Liver (tissue), 9 donors: ENCODE measurements around the gene SMYD3. TPM values are rescaled to one million over a fixed set of nuclear protein-coding genes. Genes with fewer than 3 reads are reported as not detected.

Source experiments
- DNase-seq: peaks from one replicate; pipeline ENCODE4 v3.0.0-alpha.2; 2017; ENCODE audit warnings: low spot score
- H3K27ac ChIP-seq, 2 donors: one replicate each; pipeline ENCODE4 v1.7.0; 2013; ENCODE audit warnings: inconsistent platforms in 2 of 2, low read length in 2 of 2, control low read depth in 1 of 2, low read depth in 1 of 2, mild to moderate bottlenecking in 1 of 2
- H3K27me3 ChIP-seq, 4 donors: one replicate each; pipeline versions ENCODE4 v1.6.1 to v1.7.0; 2013; ENCODE audit warnings: low read length in 3 of 4, inconsistent platforms in 1 of 4, mild to moderate bottlenecking in 1 of 4, moderate library complexity in 1 of 4; ENCODE audit not compliant: control insufficient read depth in 4 of 4, insufficient read depth in 4 of 4
- H3K36me3 ChIP-seq, 4 donors: one replicate each; pipeline versions ENCODE4 v1.6.1 to v1.7.0; 2013; ENCODE audit warnings: low read length in 3 of 4, mild to moderate bottlenecking in 3 of 4, low read depth in 1 of 4, moderate library complexity in 1 of 4; ENCODE audit not compliant: control insufficient read depth in 4 of 4, insufficient read depth in 3 of 4
- H3K4me1 ChIP-seq, 4 donors: one replicate each; pipeline versions ENCODE4 v1.6.1 to v1.7.0; 2013; ENCODE audit warnings: low read length in 3 of 4, mild to moderate bottlenecking in 3 of 4, moderate library complexity in 1 of 4; ENCODE audit not compliant: control insufficient read depth in 4 of 4, insufficient read depth in 4 of 4
- H3K4me3 ChIP-seq, 3 donors: one replicate each; pipeline versions ENCODE4 v1.6.1 to v1.7.0; 2013; ENCODE audit warnings: low read length in 3 of 3, control low read depth in 1 of 3, low read depth in 1 of 3, mild to moderate bottlenecking in 1 of 3
- H3K9ac ChIP-seq, 2 donors: one replicate each; pipeline ENCODE4 v1.7.0; 2013; ENCODE audit warnings: low read length in 2 of 2, mild to moderate bottlenecking in 2 of 2, moderate library complexity in 2 of 2, control low read depth in 1 of 2, low read depth in 1 of 2
- H3K9me3 ChIP-seq, 4 donors: one replicate each; pipeline versions ENCODE4 v1.6.1 to v1.7.0; 2013; ENCODE audit warnings: low read length in 3 of 4; ENCODE audit not compliant: control insufficient read depth in 4 of 4
- ATF3 ChIP-seq: IDR thresholded peaks from 2 replicates; pipeline ENCODE4 v1.6.1; 2016; ENCODE audit warnings: antibody characterized with exemption
- CTCF ChIP-seq: fragments of 150-350 bp; IDR thresholded peaks from 2 replicates; pipeline ENCODE4 v1.5.1; 2017; ENCODE audit warnings: improper control_type of control experiment, low read depth, low read length; ENCODE audit not compliant: missing input control
- EGR1 ChIP-seq, 2 donors: IDR thresholded peaks; 2 replicates each; pipeline ENCODE4 v1.6.1; 2016 to 2018; ENCODE audit warnings: antibody characterized with exemption in 2 of 2, low read depth in 2 of 2
- FOXA1 ChIP-seq: IDR thresholded peaks from 2 replicates; pipeline ENCODE4 v1.6.1; 2016; ENCODE audit warnings: antibody characterized with exemption
- FOXA2 ChIP-seq: IDR thresholded peaks from 2 replicates; pipeline ENCODE4 v1.6.1; 2016; ENCODE audit warnings: antibody characterized with exemption
- GABPA ChIP-seq, 2 donors: IDR thresholded peaks in 1 of 2; conservative IDR thresholded peaks in 1 of 2; 2 replicates each; pipeline ENCODE4 v1.6.1; 2016; ENCODE audit warnings: antibody characterized with exemption in 2 of 2, mild to moderate bottlenecking in 1 of 2, moderate library complexity in 1 of 2
- HNF4A ChIP-seq, 2 donors: conservative IDR thresholded peaks; 2 replicates each; pipeline ENCODE4 v1.6.1; 2016; ENCODE audit warnings: antibody characterized with exemption in 2 of 2, mild to moderate bottlenecking in 2 of 2
- HNF4G ChIP-seq: IDR thresholded peaks from 2 replicates; pipeline ENCODE4 v1.6.1; 2016; ENCODE audit warnings: antibody characterized with exemption
- JUND ChIP-seq, 2 donors: IDR thresholded peaks; 2 replicates each; pipeline ENCODE4 v1.6.1; 2016; ENCODE audit warnings: antibody characterized with exemption in 2 of 2
- MAX ChIP-seq: IDR thresholded peaks from 2 replicates; pipeline ENCODE4 v1.6.1; 2016; ENCODE audit warnings: antibody characterized with exemption
- NR2F2 ChIP-seq: IDR thresholded peaks from 2 replicates; pipeline ENCODE4 v1.6.1; 2016; ENCODE audit warnings: antibody characterized with exemption
- RAD21 ChIP-seq, 2 donors: IDR thresholded peaks; 2 replicates each; pipeline ENCODE4 v1.6.1; 2016; ENCODE audit warnings: antibody characterized with exemption in 2 of 2, mild to moderate bottlenecking in 2 of 2
- REST ChIP-seq: IDR thresholded peaks from 2 replicates; pipeline ENCODE4 v1.6.1; 2016; ENCODE audit warnings: antibody characterized with exemption, mild to moderate bottlenecking
- RXRA ChIP-seq, 2 donors: IDR thresholded peaks; 2 replicates each; pipeline ENCODE4 v1.6.1; 2017 to 2018; ENCODE audit warnings: antibody characterized with exemption in 2 of 2, mild to moderate bottlenecking in 1 of 2
- SP1 ChIP-seq: IDR thresholded peaks from 2 replicates; pipeline ENCODE4 v1.6.1; 2018; ENCODE audit warnings: antibody characterized with exemption, mild to moderate bottlenecking
- TAF1 ChIP-seq: conservative IDR thresholded peaks from 2 replicates; pipeline ENCODE4 v1.6.1; 2016; ENCODE audit warnings: antibody characterized with exemption, mild to moderate bottlenecking
- YY1 ChIP-seq: IDR thresholded peaks from 2 replicates; pipeline ENCODE4 v1.6.1; 2016; ENCODE audit warnings: antibody characterized with exemption, mild to moderate bottlenecking
- ZBTB33 ChIP-seq: IDR thresholded peaks from 2 replicates; pipeline ENCODE4 v1.6.1; 2016; ENCODE audit warnings: antibody characterized with exemption
- WGBS: extraction: QIAGEN DNeasy Blood & Tissue Kit; methylation state at CpG from one replicate; pipeline ENCODE4 v1.1.7; 2013; 5-methylcytosine and 5-hydroxymethylcytosine counted together
- polyA plus RNA-seq, 2 donors: library from polyadenylated mRNA; stranded (reverse) in 1 of 2; unstranded in 1 of 2; fragments of 200-250 nt in 1 of 2; fragments of >200 nt in 1 of 2; fragmentation: Nextera tagmentation in 1 of 2; extraction: Ambion mirVana in 1 of 2; gene quantifications; one replicate each; pipeline versions ENCODE4 v1.2.1 to v1.2.3, GENCODE V29; 2013 to 2015
- total RNA-seq, 2 donors: library from RNA; depleted of rRNA; stranded (reverse); fragments of >200 nt; gene quantifications; one replicate each; pipeline ENCODE4 v1.2.3, GENCODE V29; 2014
- donor health status: healthy.
- donor health status: healthy.
- donor health status: healthy.
- donor health status: healthy.
- donor health status: healthy.

SMYD3 gene
- total and polyA plus RNA-seq, 4 donors = 3.1 to 9.1 (median 8.0) TPM

- no peak overlapping the region for H3K4me3 ChIP-seq
- WGBS = 92% methylated on average over 12 of the region's 12 CpGs
- H3K4me1 ChIP-seq = no peaks in the 10 kb centered on the region
- H3K27me3 ChIP-seq = no peaks in the 10 kb centered on the region
- H3K36me3 ChIP-seq = peaks cover 0 to 2% (median 0%) of the 10 kb centered on the region in 4 donors
- no peak overlapping the region for H3K27ac ChIP-seq
- H3K9ac ChIP-seq = no peak overlapping the region
- H3K9me3 ChIP-seq = no peaks in the 10 kb centered on the region
- no peak for DNase-seq
- no peak for TF ChIP-seq ATF3
These were observed 755.2 kb downstream of the SMYD3 start for GRCh38 chr1:245751726-245752470.

GRCh38 chr1:245751116-245751515 lies 756.0 kb downstream of the SMYD3 start:
- H3K4me1 ChIP-seq = no peaks in the 10 kb centered on the region
- H3K9me3 ChIP-seq = peaks cover 0 to 1% (median 0%) of the 10 kb centered on the region in 4 donors
- no peak for DNase-seq
- peaks cover 0 to 2% (median 0%) of the 10 kb centered on the region in 4 donors for H3K36me3 ChIP-seq
- TF ChIP-seq FOXA1 = no peak
- no peak for TF ChIP-seq HNF4A (conservative IDR thresholded peaks at IDR 0.05)
- TF ChIP-seq RXRA (IDR thresholded peaks at IDR 0.05) = no peak
- TF ChIP-seq EGR1 (IDR thresholded peaks at IDR 0.05; ENCODE audit: low read depth in 2 of 2) = no peak
- no peak for TF ChIP-seq RAD21 (IDR thresholded peaks at IDR 0.05)
- no peak for TF ChIP-seq TAF1
- TF ChIP-seq ATF3 = no peak
- TF ChIP-seq GABPA (IDR thresholded peaks at IDR 0.05 in 1 of 2, conservative IDR thresholded peaks at IDR 0.05 in 1 of 2) = no peak
- no peak for TF ChIP-seq NR2F2
- TF ChIP-seq YY1 = no peak
- no peak for TF ChIP-seq HNF4G
- H3K27me3 ChIP-seq = no peaks in the 10 kb centered on the region
- no peak overlapping the region for H3K9ac ChIP-seq
- no peak overlapping the region for H3K4me3 ChIP-seq
- WGBS = 77% methylated on average over 4 of the region's 4 CpGs
- H3K27ac ChIP-seq = no peak overlapping the region

GRCh38 chr1:245750261-245750660 lies 756.8 kb downstream of the SMYD3 start:
- Histone ChIP-seq H3K9me3 (peaks cover 0 to 1% (median 0%) of the 10 kb centered on the region in 4 donors), H3K36me3 (peaks cover 0 to 2% (median 0%) of the 10 kb centered on the region in 4 donors), H3K4me1 (no peaks in the 10 kb centered on the region), H3K27me3 (no peaks in the 10 kb centered on the region), H3K4me3 (no peak overlapping the region), H3K27ac (no peak overlapping the region), H3K9ac (no peak overlapping the region)
- DNase-seq = no peak
- WGBS = 95% methylated on average over 3 of the region's 3 CpGs
- TF ChIP-seq ZBTB33 (no peak), GABPA (IDR thresholded peaks at IDR 0.05 in 1 of 2, conservative IDR thresholded peaks at IDR 0.05 in 1 of 2) (no peak), JUND (IDR thresholded peaks at IDR 0.05) (no peak), YY1 (no peak), MAX (no peak), NR2F2 (no peak), FOXA1 (no peak), REST (no peak), HNF4A (conservative IDR thresholded peaks at IDR 0.05) (no peak), ATF3 (no peak), TAF1 (no peak), FOXA2 (no peak), RXRA (IDR thresholded peaks at IDR 0.05) (no peak), HNF4G (no peak), CTCF (no peak), RAD21 (IDR thresholded peaks at IDR 0.05) (no peak), SP1 (no peak), EGR1 (IDR thresholded peaks at IDR 0.05; ENCODE audit: low read depth in 2 of 2) (no peak)
